ENCODE measurements around the gene CAMTA1.

Gene CAMTA1

DNA sequence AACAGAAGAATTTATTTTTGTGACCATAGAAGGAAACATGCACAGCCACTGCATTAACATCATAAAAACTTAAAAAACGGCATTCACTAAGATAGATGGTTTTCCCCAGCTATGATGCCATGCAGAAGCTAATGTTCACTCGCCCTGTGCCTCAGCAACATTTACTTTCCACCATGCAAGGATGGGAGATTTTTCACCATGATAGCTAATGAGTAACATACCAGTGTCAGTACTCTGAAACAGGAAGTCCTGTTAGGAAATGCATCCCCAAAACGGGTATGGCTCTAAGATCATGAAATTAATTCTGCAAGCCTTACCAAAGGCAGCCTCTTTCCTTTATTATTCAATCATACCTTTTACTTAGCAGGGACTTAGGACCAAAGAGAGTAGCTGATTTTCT lies 968.4 kb downstream of the CAMTA1 start:
- no peak for DNase-seq (ENCODE audit: low spot score)
- in situ Hi-C loops (cut with MboI; ENCODE audit: low sequenced_read_pairs, unreplicated experiment) = no loop called here
- TF ChIP-seq, protein P1, sequence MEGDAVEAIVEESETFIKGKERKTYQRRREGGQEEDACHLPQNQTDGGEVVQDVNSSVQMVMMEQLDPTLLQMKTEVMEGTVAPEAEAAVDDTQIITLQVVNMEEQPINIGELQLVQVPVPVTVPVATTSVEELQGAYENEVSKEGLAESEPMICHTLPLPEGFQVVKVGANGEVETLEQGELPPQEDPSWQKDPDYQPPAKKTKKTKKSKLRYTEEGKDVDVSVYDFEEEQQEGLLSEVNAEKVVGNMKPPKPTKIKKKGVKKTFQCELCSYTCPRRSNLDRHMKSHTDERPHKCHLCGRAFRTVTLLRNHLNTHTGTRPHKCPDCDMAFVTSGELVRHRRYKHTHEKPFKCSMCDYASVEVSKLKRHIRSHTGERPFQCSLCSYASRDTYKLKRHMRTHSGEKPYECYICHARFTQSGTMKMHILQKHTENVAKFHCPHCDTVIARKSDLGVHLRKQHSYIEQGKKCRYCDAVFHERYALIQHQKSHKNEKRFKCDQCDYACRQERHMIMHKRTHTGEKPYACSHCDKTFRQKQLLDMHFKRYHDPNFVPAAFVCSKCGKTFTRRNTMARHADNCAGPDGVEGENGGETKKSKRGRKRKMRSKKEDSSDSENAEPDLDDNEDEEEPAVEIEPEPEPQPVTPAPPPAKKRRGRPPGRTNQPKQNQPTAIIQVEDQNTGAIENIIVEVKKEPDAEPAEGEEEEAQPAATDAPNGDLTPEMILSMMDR (IDR thresholded peaks at IDR 0.05; ENCODE audit: borderline replicate concordance, control extremely low read depth, extremely low read depth, insufficient read depth, missing control alignments) = no peak

DNA sequence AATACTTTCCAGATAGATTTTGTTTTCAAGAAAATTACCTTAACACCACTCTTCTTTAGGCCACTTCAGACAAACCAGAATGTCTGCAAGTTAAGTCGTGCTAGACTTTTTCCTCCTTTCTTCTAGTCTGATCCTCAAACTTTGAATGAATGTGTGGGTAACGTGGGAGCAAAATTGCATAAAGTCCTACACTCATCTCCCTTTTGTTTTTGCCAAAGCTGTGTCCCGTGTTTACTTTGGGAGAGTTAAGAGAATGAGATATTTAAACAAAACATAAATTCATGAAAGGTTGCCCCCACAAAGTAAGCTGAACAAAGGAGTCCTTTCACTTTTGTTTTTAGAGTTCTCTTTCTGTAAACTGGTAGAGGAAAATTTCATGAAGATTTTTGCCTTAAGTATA lies 969.0 kb downstream of the CAMTA1 start:
- TF ChIP-seq, protein P1 (IDR thresholded peaks at IDR 0.05; ENCODE audit: borderline replicate concordance, control extremely low read depth, extremely low read depth, insufficient read depth, missing control alignments) = no peak
- in situ Hi-C loops (cut with MboI; ENCODE audit: low sequenced_read_pairs, unreplicated experiment) = no loop called here
- no peak for DNase-seq (ENCODE audit: low spot score)

DNA sequence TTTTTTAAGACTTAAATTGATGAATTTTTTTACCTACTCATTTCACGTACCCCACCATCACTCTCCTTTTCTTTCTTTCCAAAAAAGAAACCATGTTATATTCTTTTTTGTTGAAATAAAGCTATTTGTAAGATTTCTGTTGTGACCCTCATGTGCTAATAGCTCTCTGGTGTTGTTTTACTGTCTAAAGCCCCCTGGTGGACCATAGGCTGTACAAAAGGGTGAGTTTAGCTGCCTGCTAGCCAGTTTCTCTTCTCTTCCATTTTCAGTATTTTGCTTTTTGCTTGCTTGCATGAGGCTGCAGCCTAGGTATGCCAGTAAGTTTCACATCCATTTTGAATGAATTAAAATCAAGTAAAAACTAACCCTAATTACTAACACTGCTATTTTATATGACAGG lies 970.2 kb downstream of the CAMTA1 start:
- no peak for DNase-seq (ENCODE audit: low spot score)
- TF ChIP-seq, protein P1 (IDR thresholded peaks at IDR 0.05; ENCODE audit: borderline replicate concordance, control extremely low read depth, extremely low read depth, insufficient read depth, missing control alignments) = no peak
- in situ Hi-C loops (cut with MboI; ENCODE audit: low sequenced_read_pairs, unreplicated experiment) = no loop called here

DNA sequence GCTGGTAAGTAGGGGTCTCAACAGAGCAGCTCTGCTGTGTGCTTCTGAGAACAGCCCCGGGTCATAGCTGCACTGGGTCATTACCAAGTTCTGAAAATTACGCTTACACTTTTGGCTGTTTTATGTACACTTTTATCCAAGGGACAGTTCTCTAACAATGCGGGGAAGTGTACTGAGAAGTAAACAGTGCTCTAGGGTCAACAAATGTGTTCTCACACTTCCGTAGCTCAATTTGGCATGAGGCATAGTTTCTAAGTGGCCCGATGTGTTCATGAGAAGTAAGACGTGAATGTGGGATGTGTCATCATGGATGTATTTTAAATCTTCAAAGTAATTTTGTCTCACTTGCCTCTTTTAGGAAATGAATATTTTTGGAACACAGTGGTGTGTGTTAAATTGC lies 975.0 kb downstream of the CAMTA1 start:
- in situ Hi-C loops (cut with MboI; ENCODE audit: low sequenced_read_pairs, unreplicated experiment) = no loop called here
- no peak for DNase-seq (ENCODE audit: low spot score)
- TF ChIP-seq, protein P1 (IDR thresholded peaks at IDR 0.05; ENCODE audit: borderline replicate concordance, control extremely low read depth, extremely low read depth, insufficient read depth, missing control alignments) = no peak

DNA sequence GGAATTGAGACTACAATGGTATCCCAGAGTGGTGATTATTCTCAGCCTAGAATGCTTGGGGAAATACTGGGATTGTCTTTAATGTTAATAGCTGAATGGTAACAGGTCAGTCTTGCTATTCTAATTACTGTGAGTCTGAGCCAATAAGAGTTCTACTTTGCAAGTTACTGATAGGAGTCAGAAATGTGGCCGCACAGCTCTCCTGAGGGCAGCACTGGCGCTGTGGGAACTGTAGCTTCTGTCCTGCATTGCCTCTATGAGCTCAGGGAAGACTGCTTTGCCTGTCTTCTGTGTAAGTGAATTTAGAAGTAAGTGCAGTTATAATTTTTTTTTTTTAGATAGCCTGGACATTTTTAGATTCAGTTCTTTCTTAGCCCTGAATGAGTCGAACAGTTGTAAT lies 975.8 kb downstream of the CAMTA1 start:
- in situ Hi-C loops (cut with MboI; ENCODE audit: low sequenced_read_pairs, unreplicated experiment) = no loop called here
- TF ChIP-seq, protein P1 (IDR thresholded peaks at IDR 0.05; ENCODE audit: borderline replicate concordance, control extremely low read depth, extremely low read depth, insufficient read depth, missing control alignments) = no peak
- DNase-seq (ENCODE audit: low spot score) = no peak

DNA sequence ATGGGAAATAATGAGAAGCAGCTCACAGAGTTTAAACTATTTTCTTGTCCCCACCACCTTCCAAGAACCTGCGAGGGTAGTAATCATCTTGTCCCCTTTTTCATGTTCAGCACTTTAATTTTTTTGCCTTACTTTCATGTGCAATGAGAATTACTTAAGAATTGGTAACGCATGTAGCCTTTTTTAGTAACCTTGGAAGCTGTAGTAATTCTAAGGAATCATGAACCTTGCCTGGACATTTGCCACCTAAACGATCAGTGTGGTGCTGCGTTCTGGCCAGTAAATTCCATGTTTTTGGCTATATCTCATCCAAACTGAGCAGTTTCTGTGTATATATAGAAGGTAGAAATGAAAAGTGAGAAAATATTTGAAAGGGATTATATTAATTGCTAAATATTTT lies 981.9 kb downstream of the CAMTA1 start:
- DNase-seq (ENCODE audit: low spot score) = no peak
- in situ Hi-C loops (cut with MboI; ENCODE audit: low sequenced_read_pairs, unreplicated experiment) = no loop called here
- TF ChIP-seq, protein P1 (IDR thresholded peaks at IDR 0.05; ENCODE audit: borderline replicate concordance, control extremely low read depth, extremely low read depth, insufficient read depth, missing control alignments) = no peak

DNA sequence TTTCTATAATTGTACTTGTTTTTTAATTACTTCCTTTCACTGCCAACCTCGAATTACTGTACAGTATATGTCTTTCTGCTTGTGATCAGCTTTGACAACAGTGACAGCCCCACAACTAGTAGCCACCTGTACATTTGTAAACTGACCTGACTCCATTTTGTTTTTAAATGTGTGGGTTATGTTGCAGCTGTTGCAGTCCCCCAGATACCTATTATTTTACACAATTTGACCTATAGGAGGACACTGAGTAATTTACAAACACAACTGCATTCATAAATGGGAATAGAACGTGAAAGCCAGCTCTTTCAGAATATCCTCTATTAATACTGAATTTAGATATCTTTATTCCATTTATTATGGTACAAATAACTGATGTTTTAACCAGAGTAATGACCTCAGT lies 983.3 kb downstream of the CAMTA1 start:
- in situ Hi-C loops (cut with MboI; ENCODE audit: low sequenced_read_pairs, unreplicated experiment) = no loop called here
- no peak for DNase-seq (ENCODE audit: low spot score)
- TF ChIP-seq, protein P1 (IDR thresholded peaks at IDR 0.05; ENCODE audit: borderline replicate concordance, control extremely low read depth, extremely low read depth, insufficient read depth, missing control alignments) = no peak
